HUDEP-2 (cell line): ENCODE measurements around the gene CELF2.

Experiments used
- DNase-seq, 76 experiments: peaks; one replicate each; lab custom pipeline; 2025; ENCODE audit not compliant: unreplicated experiment in 76 of 76; lab: John Stamatoyannopoulos, UW

The CELF2 gene

GRCh38 chr10:11057018-11057417, 39.3 kb downstream of the CELF2 start:
- no peak for DNase-seq

GRCh38 chr10:11057448-11057847, 39.8 kb downstream of the CELF2 start:
- no peak for DNase-seq

GRCh38 chr10:11057994-11058393, 40.3 kb downstream of the CELF2 start:
- no peak for DNase-seq

DNA sequence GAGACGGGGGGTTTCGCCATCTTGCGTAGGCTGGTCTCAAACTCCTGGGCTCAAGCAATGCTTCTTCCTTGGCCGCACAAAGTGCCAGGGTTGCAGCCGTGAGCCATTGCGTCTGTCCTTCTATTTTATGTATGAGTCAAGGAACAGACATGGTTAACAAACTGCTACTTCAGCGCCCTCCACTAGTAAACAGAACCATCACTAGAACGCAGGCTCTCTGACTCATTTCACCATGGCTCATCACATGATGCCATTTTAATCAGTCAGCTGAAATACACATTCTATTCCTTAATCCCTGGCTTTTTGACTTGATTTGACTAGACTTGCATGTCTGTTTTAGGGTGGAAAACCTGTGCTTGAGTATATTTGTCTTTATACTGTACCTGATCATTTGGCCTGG, 41.3 kb downstream of the CELF2 start:
- DNase-seq: no peak

DNA sequence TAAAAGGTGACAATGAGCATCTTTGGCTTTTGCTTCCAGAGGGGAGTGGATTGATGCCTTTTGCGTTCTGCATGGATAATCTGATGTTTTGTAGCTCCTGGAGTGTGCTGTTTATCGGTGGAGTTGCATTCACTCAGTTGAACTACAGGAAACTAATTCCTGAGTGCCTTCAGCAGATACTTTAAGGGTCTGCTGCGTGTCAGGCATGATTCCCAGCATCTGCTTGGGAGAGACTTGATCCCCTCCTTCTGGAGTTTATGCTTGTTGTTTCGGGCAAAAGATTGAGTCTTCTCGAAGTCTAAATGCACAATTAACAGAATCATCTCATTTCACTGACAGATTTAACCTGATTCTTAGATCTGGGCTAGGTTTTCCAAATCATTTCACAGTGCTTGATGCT, 46.2 kb downstream of the CELF2 start:
- DNase-seq: no peak

- DNase-seq: no peak
Measured at GRCh38 chr10:11064832-11065231, 47.2 kb downstream of the CELF2 start.

DNA sequence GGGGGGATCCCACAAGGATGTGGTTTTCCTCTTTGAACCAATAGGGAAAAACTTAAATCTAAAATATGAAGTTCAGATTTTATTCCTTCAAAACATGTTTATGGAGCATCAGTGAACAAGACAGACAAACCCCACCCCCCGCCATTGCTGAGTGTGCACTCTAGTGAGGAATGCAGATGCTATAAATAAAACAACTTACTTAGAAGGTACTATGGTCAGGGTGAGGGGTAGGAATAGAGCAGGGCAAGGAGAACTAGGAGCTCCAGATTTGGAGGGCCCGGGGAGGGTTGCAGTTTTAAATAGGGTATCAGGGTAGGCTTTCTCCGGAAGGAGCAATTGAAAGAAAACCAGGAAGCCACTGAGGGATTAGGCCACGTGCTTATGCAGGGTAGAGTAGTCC, 47.9 kb downstream of the CELF2 start:
- no peak for DNase-seq

GRCh38 chr10:11066520-11066919, 48.8 kb downstream of the CELF2 start:
- DNase-seq: no peak

GRCh38 chr10:11068861-11069633, 51.4 kb downstream of the CELF2 start:
- no peak for DNase-seq

DNA sequence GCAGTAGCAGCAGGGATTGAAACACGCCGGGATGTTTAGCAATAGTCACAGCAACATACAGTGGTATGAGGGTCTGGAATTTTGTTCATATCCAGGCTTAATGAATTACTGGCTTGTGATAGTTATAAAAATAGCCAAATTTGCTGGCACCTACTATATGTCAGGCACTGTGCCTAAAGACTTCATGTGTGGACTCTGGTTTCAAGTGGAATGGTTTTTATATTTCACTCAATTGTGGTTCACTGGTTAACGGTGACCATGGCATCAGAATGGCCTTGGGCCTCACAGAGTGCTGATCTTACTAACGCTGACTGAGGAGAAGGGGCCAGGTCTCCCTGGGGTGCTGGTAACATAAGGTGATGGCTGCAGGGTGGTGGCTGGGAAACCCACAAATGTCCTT, 55.7 kb downstream of the CELF2 start:
- DNase-seq: no peak

GRCh38 chr10:11074536-11075267, 57.0 kb downstream of the CELF2 start:
- DNase-seq: no peak

DNA sequence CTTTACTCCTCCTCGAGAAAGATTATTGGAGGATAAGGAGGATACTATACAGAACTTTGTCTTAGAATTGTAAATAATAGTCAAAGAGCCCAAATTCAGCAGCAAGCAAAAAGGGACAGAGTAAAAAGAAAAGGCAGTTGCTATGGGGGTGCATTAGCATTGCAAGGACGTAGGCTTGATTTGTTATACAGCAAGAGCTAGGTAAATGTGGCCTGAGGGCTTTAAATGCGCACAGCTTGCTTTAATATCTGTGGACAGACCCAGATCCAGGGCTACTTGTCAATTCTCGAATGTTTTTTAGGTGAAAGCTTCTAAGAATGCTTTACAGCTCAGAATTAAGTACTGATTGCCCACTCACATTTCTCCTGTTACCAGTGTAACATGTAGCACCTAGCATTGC, 58.5 kb downstream of the CELF2 start:
- DNase-seq: no peak

- no peak for DNase-seq
Measured at GRCh38 chr10:11080564-11080984, 62.9 kb downstream of the CELF2 start.

- DNase-seq: no peak
Measured at GRCh38 chr10:11081408-11081807, 63.7 kb downstream of the CELF2 start.

- no peak for DNase-seq
Measured at GRCh38 chr10:11082526-11082925, 64.9 kb downstream of the CELF2 start.

GRCh38 chr10:11083051-11083450, 65.4 kb downstream of the CELF2 start:
- no peak for DNase-seq

DNA sequence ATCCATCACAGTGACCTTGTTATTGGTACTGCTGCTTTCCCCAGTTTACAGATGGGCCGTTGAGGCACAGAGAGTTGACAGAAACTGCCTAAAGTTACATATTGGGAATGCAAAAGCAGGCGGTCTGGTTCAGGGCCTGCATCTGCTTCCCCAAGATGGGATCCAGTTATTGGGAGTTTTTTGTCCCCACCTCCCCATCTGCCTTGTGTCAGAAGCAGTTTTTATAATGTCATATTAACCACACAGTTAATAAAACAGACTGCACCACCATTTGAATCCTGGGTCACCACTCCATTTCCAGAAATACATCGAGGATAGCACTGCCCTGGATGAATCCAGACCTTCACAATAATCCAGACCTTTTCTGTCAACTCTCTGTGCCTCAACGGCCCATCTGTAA, 67.9 kb downstream of the CELF2 start:
- no peak for DNase-seq

DNA sequence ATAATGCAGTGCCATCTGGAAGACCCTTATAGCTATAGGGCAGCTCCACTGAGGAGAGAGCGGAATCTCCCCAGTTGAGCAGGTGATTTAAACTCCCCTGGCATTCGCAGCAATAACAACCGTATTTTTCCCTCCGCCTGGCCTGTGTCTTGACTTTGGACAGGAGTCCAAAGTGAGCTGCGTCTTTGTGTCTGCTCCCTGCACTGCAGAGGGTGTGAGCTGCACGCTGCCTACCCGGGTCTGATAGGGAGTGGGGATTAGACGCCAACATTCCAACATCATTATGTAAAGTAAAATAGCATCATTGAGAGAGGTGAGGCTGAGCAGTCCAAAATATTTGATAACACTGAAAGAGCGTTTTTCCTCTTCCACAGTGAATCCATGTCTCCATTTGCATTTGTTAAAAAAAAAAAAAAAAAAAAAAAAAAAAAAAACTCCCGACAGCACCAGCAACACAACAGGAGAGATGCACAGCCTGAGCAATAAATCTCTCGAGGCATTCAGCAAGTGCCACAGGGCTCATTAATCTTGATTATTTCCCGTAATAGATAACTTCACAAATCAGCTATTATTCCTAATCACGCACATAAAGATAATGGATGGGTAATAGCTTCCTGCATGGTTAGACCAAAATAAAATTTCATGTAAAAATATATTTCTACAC, 68.6 kb downstream of the CELF2 start:
- no peak for DNase-seq

GRCh38 chr10:11087372-11087771, 69.7 kb downstream of the CELF2 start:
- no peak for DNase-seq

GRCh38 chr10:11088709-11089108, 71.0 kb downstream of the CELF2 start:
- no peak for DNase-seq

GRCh38 chr10:11089272-11089671, 71.6 kb downstream of the CELF2 start:
- DNase-seq: no peak
